H9 (cell line): ENCODE measurements around the gene RPL36. TPM values are rescaled to one million over a fixed set of nuclear protein-coding genes. Genes with fewer than 3 reads are reported as not detected.

Source experiments
- DNase-seq: peaks from one replicate; pipeline ENCODE4 v3.0.0-alpha.2; 2017
- H2AFZ ChIP-seq: one replicate; pipeline ENCODE4 v1.6.1; 2013; ENCODE audit warnings: mild to moderate bottlenecking, low read length, control low read depth, moderate library complexity
- H2AK5ac ChIP-seq: 2 replicates; pipeline ENCODE4 v1.6.1; 2013; ENCODE audit warnings: low read length, control low read depth, mixed read lengths; ENCODE audit not compliant: insufficient read length
- H2BK120ac ChIP-seq: one replicate; pipeline ENCODE4 v1.6.1; 2013; ENCODE audit warnings: low read depth, mild to moderate bottlenecking, low read length, control low read depth, inconsistent platforms; ENCODE audit not compliant: poor library complexity, severe bottlenecking
- H2BK12ac ChIP-seq: 2 replicates; pipeline ENCODE4 v1.6.1; 2013; ENCODE audit warnings: low read length, control low read depth, mixed read lengths, low read depth; ENCODE audit not compliant: insufficient read length
- H2BK15ac ChIP-seq: 2 replicates; pipeline ENCODE4 v1.6.1; 2013; ENCODE audit warnings: low read depth, low read length, control low read depth
- H2BK20ac ChIP-seq: one replicate; pipeline ENCODE4 v1.6.1; 2013; ENCODE audit warnings: low read depth, mild to moderate bottlenecking, low read length, control low read depth, inconsistent platforms; ENCODE audit not compliant: poor library complexity, severe bottlenecking
- H2BK5ac ChIP-seq: 2 replicates; pipeline ENCODE4 v1.6.1; 2013; ENCODE audit warnings: low read length, control low read depth, mixed read lengths; ENCODE audit not compliant: insufficient read length
- H3K14ac ChIP-seq: 2 replicates; pipeline ENCODE4 v1.6.1; 2013; ENCODE audit warnings: low read length, control low read depth; ENCODE audit not compliant: insufficient read depth
- H3K18ac ChIP-seq: 2 replicates; pipeline ENCODE4 v1.6.1; 2013; ENCODE audit warnings: low read depth, mild to moderate bottlenecking, mixed read lengths, low read length, control low read depth; ENCODE audit not compliant: insufficient read length
- H3K23ac ChIP-seq: 2 replicates; pipeline ENCODE4 v1.6.1; 2013; ENCODE audit warnings: low read length, control low read depth, mixed read lengths, low read depth; ENCODE audit not compliant: insufficient read length
- H3K23me2 ChIP-seq: 2 replicates; pipeline ENCODE4 v1.6.1; 2013; ENCODE audit warnings: low read depth, mild to moderate bottlenecking, mixed read lengths, low read length, control low read depth; ENCODE audit not compliant: insufficient read length, poor library complexity, severe bottlenecking
- H3K27ac ChIP-seq: 2 replicates; pipeline ENCODE4 v1.5.1; 2013; ENCODE audit warnings: low read length, control low read depth, mixed read lengths, low read depth; ENCODE audit not compliant: insufficient read length
- H3K27me3 ChIP-seq: 2 replicates; pipeline ENCODE4 v1.6.1; 2013; ENCODE audit warnings: low read length, control low read depth, inconsistent platforms; ENCODE audit not compliant: insufficient read depth
- H3K4ac ChIP-seq: 2 replicates; pipeline ENCODE4 v1.6.1; 2013; ENCODE audit warnings: low read depth, mild to moderate bottlenecking, control low read depth, inconsistent platforms, low read length, moderate library complexity
- H3K4me1 ChIP-seq: 2 replicates; pipeline ENCODE4 v1.6.1; 2013; ENCODE audit warnings: low read length, control low read depth, inconsistent platforms; ENCODE audit not compliant: insufficient read depth
- H3K4me2 ChIP-seq: 2 replicates; pipeline ENCODE4 v1.6.1; 2013; ENCODE audit warnings: low read length, control low read depth, mixed read lengths; ENCODE audit not compliant: insufficient read length, insufficient read depth
- H3K56ac ChIP-seq: 2 replicates; pipeline ENCODE4 v1.6.1; 2013; ENCODE audit warnings: low read depth, mild to moderate bottlenecking, mixed read lengths, low read length, control low read depth; ENCODE audit not compliant: insufficient read length
- H3K79me1 ChIP-seq: 2 replicates; pipeline ENCODE4 v1.6.1; 2013; ENCODE audit warnings: low read depth, mild to moderate bottlenecking, moderate library complexity, low read length, control low read depth, inconsistent platforms; ENCODE audit not compliant: insufficient read depth, poor library complexity, severe bottlenecking
- H3K79me2 ChIP-seq: 2 replicates; pipeline ENCODE4 v1.6.1; 2013; ENCODE audit warnings: low read length, control low read depth, inconsistent platforms; ENCODE audit not compliant: insufficient read depth
- H3K9ac ChIP-seq: 2 replicates; pipeline ENCODE4 v1.6.1; 2013; ENCODE audit warnings: low read length, control low read depth, mixed read lengths; ENCODE audit not compliant: insufficient read length; ENCODE audit errors: extremely low read depth
- H3K9me3 ChIP-seq: one replicate; pipeline ENCODE4 v1.6.1; 2013; ENCODE audit warnings: low read depth, low read length, inconsistent platforms; ENCODE audit not compliant: control insufficient read depth
- H3T11ph ChIP-seq: one replicate; pipeline ENCODE4 v1.6.1; 2013; ENCODE audit warnings: mild to moderate bottlenecking, low read length, control low read depth, inconsistent platforms
- H4K20me1 ChIP-seq: one replicate; pipeline ENCODE4 v1.6.1; 2013; ENCODE audit not compliant: control insufficient read depth, insufficient read length, insufficient read depth
- H4K5ac ChIP-seq: 2 replicates; pipeline ENCODE4 v1.6.1; 2013; ENCODE audit warnings: low read depth, mild to moderate bottlenecking, mixed read lengths, low read length, control low read depth; ENCODE audit not compliant: insufficient read length
- H4K8ac ChIP-seq: replicated peaks from 2 replicates; pipeline ENCODE4 v1.6.1; 2013; ENCODE audit warnings: low read length, control low read depth, mixed read lengths, low read depth; ENCODE audit not compliant: insufficient read length
- H4K91ac ChIP-seq: 2 replicates; pipeline ENCODE4 v1.6.1; 2013; ENCODE audit warnings: low read depth, mild to moderate bottlenecking, moderate library complexity, mixed read lengths, low read length, control low read depth; ENCODE audit not compliant: insufficient read length
- H3K27ac Mint-ChIP-seq, 3 experiments: 2 replicates in 2 of 3; 3 replicates in 1 of 3; pipeline ENCODE4 v1.8.0; 2020 to 2021; ENCODE audit warnings: mixed read lengths in 3 of 3, mild to moderate bottlenecking in 1 of 3, moderate library complexity in 1 of 3
- H3K27me3 Mint-ChIP-seq: 2 replicates; pipeline ENCODE4 v1.8.0; 2021; ENCODE audit warnings: low read depth, mild to moderate bottlenecking, moderate library complexity, mixed read lengths
- H3K36me3 Mint-ChIP-seq, 3 experiments: 2 replicates in 2 of 3; 3 replicates in 1 of 3; pipeline ENCODE4 v1.8.0; 2020 to 2021; ENCODE audit warnings: low read depth in 3 of 3, mixed read lengths in 3 of 3; ENCODE audit not compliant: insufficient read depth in 1 of 3
- H3K4me1 Mint-ChIP-seq, 2 experiments: 2 replicates each; pipeline ENCODE4 v1.8.0; 2020; ENCODE audit warnings: mixed read lengths in 2 of 2
- H3K4me3 Mint-ChIP-seq, 2 experiments: 2 replicates in 1 of 2; 3 replicates in 1 of 2; pipeline ENCODE4 v1.8.0; 2020 to 2021; ENCODE audit warnings: mild to moderate bottlenecking in 2 of 2, mixed read lengths in 2 of 2, moderate library complexity in 1 of 2
- H3K9me3 Mint-ChIP-seq, 2 experiments: 2 replicates in 1 of 2; 3 replicates in 1 of 2; pipeline ENCODE4 v1.8.0; 2020; ENCODE audit warnings: mild to moderate bottlenecking in 2 of 2, mixed read lengths in 2 of 2, moderate library complexity in 1 of 2
- WGBS: extraction: QIAGEN DNeasy Blood & Tissue Kit; methylation state at CpG from one replicate; pipeline ENCODE4 v1.1.7; 2013; ENCODE audit warnings: missing lambda C conversion rate, low lambda C conversion rate, mixed read lengths; ENCODE audit not compliant: insufficient read length; ENCODE audit errors: extremely low coverage; 5-methylcytosine and 5-hydroxymethylcytosine counted together
- total RNA-seq: library from RNA; stranded (reverse); gene quantifications from 2 replicates; pipeline ENCODE4 v1.2.1, GENCODE V29; 2021
- TF ChIP-seq, protein P1 (sequence below): fragments of 200-600 bp; sonication (generic); conservative IDR thresholded peaks from 3 replicates; pipeline ENCODE4 v1.8.0; 2021; ENCODE audit warnings: antibody characterized with exemption, mild to moderate bottlenecking

The RPL36 gene
- total RNA-seq, 1 experiment from 2014 or later = 1,074 TPM

DNA sequence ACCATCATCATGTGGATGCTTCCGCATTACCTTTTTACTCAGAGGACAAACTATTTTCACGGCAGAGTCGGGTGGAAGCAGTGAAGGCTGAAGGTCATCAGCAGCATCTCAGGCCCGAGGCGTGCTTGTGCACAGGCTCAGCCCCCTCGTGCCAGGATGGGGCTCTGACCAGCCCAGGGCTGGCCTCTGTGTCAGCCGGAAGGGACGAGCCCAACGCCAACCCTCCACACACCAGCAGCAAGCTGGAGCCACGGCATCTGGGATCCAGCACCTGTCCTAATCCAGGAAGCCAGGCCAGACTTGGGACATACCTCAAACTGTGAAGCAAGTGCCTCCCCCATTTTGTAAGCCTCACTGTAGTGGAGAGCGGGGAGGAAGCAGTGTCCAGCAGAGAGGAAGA is 20.9 kb upstream of the RPL36 start:
- peak overlapping the region in 2 of 3 experiments; percentile 17 to 72; a peak in 2 of 7 replicates for H3K27ac Mint-ChIP-seq
- Histone ChIP-seq H2BK5ac (no peak overlapping the region), H4K8ac (no peak overlapping the region), H2AFZ (no peak overlapping the region), H4K91ac (no peak overlapping the region), H3K23ac (no peak overlapping the region), H2BK120ac (no peak overlapping the region), H4K5ac (no peak overlapping the region), H3K18ac (no peak overlapping the region), H4K20me1 (peaks cover 4% of the 10 kb centered on the region), H3K14ac (no peak overlapping the region), H3T11ph (no peak overlapping the region), H3K27ac (no peak overlapping the region), H2AK5ac (no peak overlapping the region), H3K9me3 (no peaks in the 10 kb centered on the region), H2BK15ac (no peak overlapping the region), H3K56ac (no peak overlapping the region), H3K9ac (no peak overlapping the region), H2BK12ac (no peak overlapping the region), H3K4me2 (no peak overlapping the region), H3K4me1 (no peaks in the 10 kb centered on the region), H2BK20ac (no peak overlapping the region), H3K27me3 (no peaks in the 10 kb centered on the region), H3K79me2 (no peaks in the 10 kb centered on the region), H3K23me2 (no peaks in the 10 kb centered on the region), H3K4ac (no peak overlapping the region), H3K79me1 (no peaks in the 10 kb centered on the region)
- H3K27me3 Mint-ChIP-seq = no peaks in the 10 kb centered on the region; the same call in 1 of the 2 replicates
- TF ChIP-seq, protein P1, sequence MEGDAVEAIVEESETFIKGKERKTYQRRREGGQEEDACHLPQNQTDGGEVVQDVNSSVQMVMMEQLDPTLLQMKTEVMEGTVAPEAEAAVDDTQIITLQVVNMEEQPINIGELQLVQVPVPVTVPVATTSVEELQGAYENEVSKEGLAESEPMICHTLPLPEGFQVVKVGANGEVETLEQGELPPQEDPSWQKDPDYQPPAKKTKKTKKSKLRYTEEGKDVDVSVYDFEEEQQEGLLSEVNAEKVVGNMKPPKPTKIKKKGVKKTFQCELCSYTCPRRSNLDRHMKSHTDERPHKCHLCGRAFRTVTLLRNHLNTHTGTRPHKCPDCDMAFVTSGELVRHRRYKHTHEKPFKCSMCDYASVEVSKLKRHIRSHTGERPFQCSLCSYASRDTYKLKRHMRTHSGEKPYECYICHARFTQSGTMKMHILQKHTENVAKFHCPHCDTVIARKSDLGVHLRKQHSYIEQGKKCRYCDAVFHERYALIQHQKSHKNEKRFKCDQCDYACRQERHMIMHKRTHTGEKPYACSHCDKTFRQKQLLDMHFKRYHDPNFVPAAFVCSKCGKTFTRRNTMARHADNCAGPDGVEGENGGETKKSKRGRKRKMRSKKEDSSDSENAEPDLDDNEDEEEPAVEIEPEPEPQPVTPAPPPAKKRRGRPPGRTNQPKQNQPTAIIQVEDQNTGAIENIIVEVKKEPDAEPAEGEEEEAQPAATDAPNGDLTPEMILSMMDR = no peak
- no peak overlapping the region for H3K4me3 Mint-ChIP-seq
- peaks cover 7 to 14% of the 10 kb centered on the region in 2 experiments for H3K4me1 Mint-ChIP-seq
- DNase-seq = no peak
- WGBS = no CpG with 5 or more reads among the region's 11 CpGs
- H3K9me3 Mint-ChIP-seq = no peaks in the 10 kb centered on the region
- peaks cover 40 to 78% (median 66%) of the 10 kb centered on the region in 3 experiments; a peak in 6 of 7 replicates for H3K36me3 Mint-ChIP-seq
